IMR-90 (cell line): Measurements from ENCODE around the gene DPP10. TPM values are rescaled to one million over a fixed set of nuclear protein-coding genes. Genes with fewer than 3 reads are reported as not detected.

Source experiments
- ATAC-seq: fragments of 200-7000 bp; cut with Tn5 transposase; 2 replicates; pipeline ENCODE4 v1.9.1; 2020; ENCODE audit warnings: low read depth, mild to moderate bottlenecking, moderate library complexity
- BruUV-seq: library from RNA; stranded (reverse); fragments of 400-500 nt; replicated peaks from 2 replicates; lab custom pipeline; 2021; lab: Mats Ljungman, UMichigan
- CTCF ChIA-PET: fragments of 300-600 bp; formaldehyde crosslinking; extraction: SDS; loops from one replicate; lab custom pipeline; 2021; ENCODE audit warnings: antibody characterized with exemption; lab: Yijun Ruan, JAX
- POLR2A ChIA-PET: fragments of 300-600 bp; sonication (Branson Sonifier 250); formaldehyde crosslinking; loops from one replicate; lab custom pipeline; 2022; ENCODE audit warnings: antibody characterized with exemption; ENCODE audit not compliant: unreplicated experiment; lab: Charles Lee
- DNase-seq: peaks from one replicate; pipeline ENCODE4 v3.0.0; 2013
- H2AFZ ChIP-seq: replicated peaks from 2 replicates; pipeline ENCODE3; 2013; ENCODE audit warnings: low read length, mild to moderate bottlenecking; ENCODE audit not compliant: poor library complexity
- H2AK5ac ChIP-seq: 2 replicates; pipeline ENCODE4 v1.6.1; 2013; ENCODE audit warnings: low read depth, low read length, inconsistent platforms
- H2AK9ac ChIP-seq: replicated peaks from 2 replicates; pipeline ENCODE3; 2013; ENCODE audit warnings: mild to moderate bottlenecking, low read depth, low read length, moderate library complexity; ENCODE audit not compliant: poor library complexity
- H2BK120ac ChIP-seq: 2 replicates; pipeline ENCODE4 v1.6.1; 2013; ENCODE audit warnings: low read depth, low read length, inconsistent platforms
- H2BK15ac ChIP-seq: 3 replicates; pipeline ENCODE4 v1.6.1; 2013; ENCODE audit warnings: low read depth, low read length, inconsistent platforms
- H2BK20ac ChIP-seq: 2 replicates; pipeline ENCODE4 v1.6.1; 2013; ENCODE audit warnings: low read depth, mild to moderate bottlenecking, inconsistent platforms, low read length, moderate library complexity
- H2BK5ac ChIP-seq: 2 replicates; pipeline ENCODE4 v1.6.1; 2013; ENCODE audit warnings: mild to moderate bottlenecking, low read depth, low read length, inconsistent platforms; ENCODE audit not compliant: poor library complexity, severe bottlenecking
- H3K14ac ChIP-seq: replicated peaks from 2 replicates; pipeline ENCODE4 v1.6.1; 2013; ENCODE audit warnings: low read depth, low read length, inconsistent platforms
- H3K18ac ChIP-seq: 2 replicates; pipeline ENCODE4 v1.6.1; 2013; ENCODE audit warnings: low read depth, low read length, control low read depth
- H3K23ac ChIP-seq: 2 replicates; pipeline ENCODE4 v1.6.1; 2013; ENCODE audit warnings: low read depth, low read length, inconsistent platforms
- H3K27ac ChIP-seq: 2 replicates; pipeline ENCODE4 v1.5.1; 2013; ENCODE audit warnings: mild to moderate bottlenecking, control low read depth, low read length; ENCODE audit not compliant: insufficient read depth
- H3K27me3 ChIP-seq: 2 replicates; pipeline ENCODE4 v1.6.1; 2013; ENCODE audit warnings: low read length; ENCODE audit not compliant: control insufficient read depth, insufficient read depth
- H3K36me3 ChIP-seq: 2 replicates; pipeline ENCODE4 v1.6.1; 2013; ENCODE audit warnings: low read length, mixed read lengths; ENCODE audit not compliant: control insufficient read depth, insufficient read depth
- H3K4ac ChIP-seq: 2 replicates; pipeline ENCODE4 v1.6.1; 2013; ENCODE audit warnings: low read depth, low read length, inconsistent platforms
- H3K4me1 ChIP-seq: 2 replicates; pipeline ENCODE4 v1.6.1; 2013; ENCODE audit warnings: low read length, mixed read lengths; ENCODE audit not compliant: control insufficient read depth, insufficient read depth
- H3K4me2 ChIP-seq: 2 replicates; pipeline ENCODE4 v1.6.1; 2013; ENCODE audit warnings: low read depth, mild to moderate bottlenecking, control low read depth, low read length, moderate library complexity
- H3K4me3 ChIP-seq: 2 replicates; pipeline ENCODE4 v1.5.1; 2013; ENCODE audit warnings: low read depth, mild to moderate bottlenecking, control low read depth, low read length, moderate library complexity; ENCODE audit not compliant: insufficient read depth
- H3K56ac ChIP-seq: 2 replicates; pipeline ENCODE4 v1.6.1; 2013; ENCODE audit warnings: low read length, inconsistent platforms; ENCODE audit not compliant: insufficient read depth; ENCODE audit errors: extremely low read depth
- H3K79me1 ChIP-seq, 2 experiments: 2 replicates each; pipeline ENCODE4 v1.6.1; 2013; ENCODE audit warnings: low read length in 2 of 2, inconsistent platforms in 1 of 2, low read depth in 1 of 2
- H3K9ac ChIP-seq: 2 replicates; pipeline ENCODE4 v1.6.1; 2013; ENCODE audit warnings: low read depth, low read length, control low read depth
- H3K9me1 ChIP-seq: 2 replicates; pipeline ENCODE4 v1.6.1; 2013; ENCODE audit warnings: low read length, inconsistent platforms; ENCODE audit not compliant: insufficient read depth
- H3K9me3 ChIP-seq: 2 replicates; pipeline ENCODE4 v1.6.1; 2013; ENCODE audit warnings: low read length; ENCODE audit not compliant: control insufficient read depth, insufficient read depth
- H4K20me1 ChIP-seq: 2 replicates; pipeline ENCODE4 v1.6.1; 2013; ENCODE audit warnings: low read length, inconsistent platforms; ENCODE audit not compliant: insufficient read depth
- H4K5ac ChIP-seq: 2 replicates; pipeline ENCODE4 v1.6.1; 2013; ENCODE audit warnings: mild to moderate bottlenecking, low read depth, low read length, control low read depth
- H4K8ac ChIP-seq, 2 experiments: 2 replicates each; pipeline ENCODE4 v1.6.1; 2013; ENCODE audit warnings: low read depth in 2 of 2, low read length in 2 of 2, control low read depth in 1 of 2, inconsistent platforms in 1 of 2
- H4K91ac ChIP-seq: 2 replicates; pipeline ENCODE4 v1.6.1; 2013; ENCODE audit warnings: low read depth, low read length, inconsistent platforms; ENCODE audit not compliant: insufficient read depth
- BHLHE40 ChIP-seq: fragments of 150-350 bp; IDR thresholded peaks from 2 replicates; pipeline ENCODE4 v1.6.1; 2016; ENCODE audit warnings: mild to moderate bottlenecking, low read depth, low read length
- CEBPB ChIP-seq: IDR thresholded peaks from 2 replicates; pipeline ENCODE4 v1.6.1; 2012; ENCODE audit warnings: low read depth, low read length, improper control_type of control experiment
- CHD1 ChIP-seq: IDR thresholded peaks from 2 replicates; pipeline ENCODE4 v1.6.1; 2012; ENCODE audit warnings: low read depth, low read length, improper control_type of control experiment
- FOS ChIP-seq: fragments of 150-350 bp; IDR thresholded peaks from 2 replicates; pipeline ENCODE4 v1.6.1; 2016; ENCODE audit warnings: low read depth, low read length
- MAFK ChIP-seq: IDR thresholded peaks from 2 replicates; pipeline ENCODE4 v1.6.1; 2012; ENCODE audit warnings: low read depth, low read length, improper control_type of control experiment
- MAZ ChIP-seq: IDR thresholded peaks from 2 replicates; pipeline ENCODE4 v1.6.1; 2012; ENCODE audit warnings: low read depth, mild to moderate bottlenecking, low read length, improper control_type of control experiment, moderate library complexity, borderline replicate concordance
- MXI1 ChIP-seq: IDR thresholded peaks from 2 replicates; pipeline ENCODE4 v1.6.1; 2012; ENCODE audit warnings: low read depth, mild to moderate bottlenecking, low read length, moderate library complexity, borderline replicate concordance
- NFE2L2 ChIP-seq: fragments of 150-350 bp; IDR thresholded peaks from 2 replicates; pipeline ENCODE4 v1.6.1; 2016; ENCODE audit warnings: low read depth, mild to moderate bottlenecking, low read length
- POLR2A ChIP-seq: IDR thresholded peaks from 2 replicates; pipeline ENCODE4 v1.6.1; 2012; ENCODE audit warnings: mild to moderate bottlenecking, low read depth, low read length
- RAD21 ChIP-seq: IDR thresholded peaks from 2 replicates; pipeline ENCODE4 v1.6.1; 2012; ENCODE audit warnings: low read length, improper control_type of control experiment
- RCOR1 ChIP-seq: IDR thresholded peaks from 2 replicates; pipeline ENCODE4 v1.6.1; 2012; ENCODE audit warnings: mild to moderate bottlenecking, low read length, improper control_type of control experiment; ENCODE audit not compliant: insufficient replicate concordance
- RFX5 ChIP-seq: IDR thresholded peaks from 2 replicates; pipeline ENCODE4 v1.8.0; 2012; ENCODE audit warnings: low read depth, mild to moderate bottlenecking, low read length, moderate library complexity
- WGBS, 2 experiments: methylation state at CpG; one replicate each; pipeline versions ENCODE4 v1.1.5 to v1.1.7; 2013; ENCODE audit warnings: missing lambda C conversion rate in 2 of 2; ENCODE audit not compliant: insufficient read length in 1 of 2; ENCODE audit errors: extremely low coverage in 2 of 2; 5-methylcytosine and 5-hydroxymethylcytosine counted together
- dilution Hi-C: fragments of 300-500 bp; cut with HindIII; formaldehyde crosslinking; loops from one replicate; pipeline ENCODE4 v1.14.3; 2018; ENCODE audit warnings: low sequenced_read_pairs; ENCODE audit not compliant: unreplicated experiment
- in situ Hi-C: fragments of 300-500 bp; cut with MboI; formaldehyde crosslinking; loops from 3 replicates; pipeline ENCODE4 v1.14.3; 2019; ENCODE audit warnings: low sequenced_read_pairs, inconsistent platforms, mixed read lengths
- intact Hi-C: fragments of 100-400 bp; cut with micrococcal nuclease; formaldehyde crosslinking; loops from 2 replicates; pipeline ENCODE4 v1.10.0; 2022
- polyA plus RNA-seq, 3 experiments: library from polyadenylated mRNA; depleted of rRNA; stranded (reverse); fragments of >200 nt; gene quantifications; 2 replicates each; pipeline ENCODE4 v1.2.3, GENCODE V29; 2012; ENCODE audit warnings: low replicate concordance in 1 of 3
- total RNA-seq: library from RNA; depleted of rRNA; stranded (reverse); fragments of >200 nt; gene quantifications from 2 replicates; pipeline ENCODE4 v1.2.3, GENCODE V29; 2012
- TF ChIP-seq, protein P1 (sequence below): fragments of 150-350 bp; IDR thresholded peaks from 2 replicates; pipeline ENCODE4 v1.6.1; 2016; ENCODE audit warnings: low read depth, mild to moderate bottlenecking, low read length, moderate library complexity, borderline replicate concordance
- TF ChIP-seq, protein P2 (sequence below): fragments of 150-350 bp; IDR thresholded peaks from 2 replicates; pipeline ENCODE4 v1.6.1; 2017; ENCODE audit warnings: mild to moderate bottlenecking, antibody characterized with exemption, low read length, low read depth
- TF ChIP-seq, protein P3 (sequence below): conservative IDR thresholded peaks from 2 replicates; pipeline ENCODE4 v1.5.1; 2012; ENCODE audit warnings: mild to moderate bottlenecking, low read depth, low read length, improper control_type of control experiment

DPP10 gene
- total and polyA plus RNA-seq, 2 of the 4 experiments (the other 2 are of a cell fraction), result not detected

DNA sequence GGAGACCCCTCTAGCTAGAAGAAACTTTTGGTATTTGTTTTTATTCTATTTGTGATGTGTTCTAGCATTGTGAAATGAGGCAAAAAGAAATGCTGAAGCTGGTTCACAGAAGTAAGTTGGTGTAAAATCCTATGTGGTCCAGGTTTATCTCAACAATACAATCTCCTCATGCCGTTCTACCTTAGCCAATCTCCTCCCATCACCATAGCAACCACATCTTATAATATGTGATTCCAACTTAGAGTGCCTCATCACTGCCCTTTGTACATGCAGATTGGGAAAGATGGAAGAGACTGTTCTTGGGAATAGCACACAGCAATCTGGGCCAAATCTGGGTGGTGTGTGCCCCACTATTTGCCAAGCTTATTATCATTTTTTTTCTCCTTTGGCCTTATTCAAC lies 30.3 kb downstream of the DPP10 start:
- Histone ChIP-seq H3K9ac (no peak overlapping the region), H3K36me3 (no peaks in the 10 kb centered on the region), H2BK15ac (no peak overlapping the region), H2AK9ac (no peak overlapping the region), H3K14ac (no peak overlapping the region), H3K23ac (no peak overlapping the region), H2BK20ac (no peak overlapping the region), H2AK5ac (no peak overlapping the region), H2BK5ac (no peak overlapping the region), H3K9me3 (no peaks in the 10 kb centered on the region), H2AFZ (no peak overlapping the region), H3K56ac (no peak overlapping the region), H3K4me2 (no peak overlapping the region), H4K91ac (no peak overlapping the region), H3K27ac (no peak overlapping the region), H3K4me3 (no peak overlapping the region), H3K18ac (no peak overlapping the region), H4K5ac (no peak overlapping the region), H4K8ac (no peak overlapping the region), H3K4me1 (no peaks in the 10 kb centered on the region), H3K4ac (no peak overlapping the region), H3K9me1 (no peaks in the 10 kb centered on the region), H3K79me1 (no peaks in the 10 kb centered on the region), H2BK120ac (no peak overlapping the region), H3K27me3 (no peaks in the 10 kb centered on the region), H4K20me1 (no peaks in the 10 kb centered on the region)
- no TSS peak for BruUV-seq
- WGBS, 2 experiments, result no CpG with 5 or more reads among the region's 1 CpG
- CTCF ChIA-PET, result no interaction called here
- dilution Hi-C loops, result no loop called here
- in situ Hi-C loops, result no loop called here
- POLR2A ChIA-PET, result no interaction called here
- no peak for TF ChIP-seq MAZ
- TF ChIP-seq, protein P1, sequence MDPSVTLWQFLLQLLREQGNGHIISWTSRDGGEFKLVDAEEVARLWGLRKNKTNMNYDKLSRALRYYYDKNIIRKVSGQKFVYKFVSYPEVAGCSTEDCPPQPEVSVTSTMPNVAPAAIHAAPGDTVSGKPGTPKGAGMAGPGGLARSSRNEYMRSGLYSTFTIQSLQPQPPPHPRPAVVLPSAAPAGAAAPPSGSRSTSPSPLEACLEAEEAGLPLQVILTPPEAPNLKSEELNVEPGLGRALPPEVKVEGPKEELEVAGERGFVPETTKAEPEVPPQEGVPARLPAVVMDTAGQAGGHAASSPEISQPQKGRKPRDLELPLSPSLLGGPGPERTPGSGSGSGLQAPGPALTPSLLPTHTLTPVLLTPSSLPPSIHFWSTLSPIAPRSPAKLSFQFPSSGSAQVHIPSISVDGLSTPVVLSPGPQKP, result no peak
- no peak for TF ChIP-seq RAD21
- no peak for TF ChIP-seq NFE2L2
- TF ChIP-seq CEBPB, result no peak
- no peak for TF ChIP-seq CHD1
- TF ChIP-seq MXI1, result no peak
- no peak for TF ChIP-seq RFX5
- no peak for TF ChIP-seq RCOR1
- no peak for TF ChIP-seq BHLHE40
- TF ChIP-seq, protein P2, sequence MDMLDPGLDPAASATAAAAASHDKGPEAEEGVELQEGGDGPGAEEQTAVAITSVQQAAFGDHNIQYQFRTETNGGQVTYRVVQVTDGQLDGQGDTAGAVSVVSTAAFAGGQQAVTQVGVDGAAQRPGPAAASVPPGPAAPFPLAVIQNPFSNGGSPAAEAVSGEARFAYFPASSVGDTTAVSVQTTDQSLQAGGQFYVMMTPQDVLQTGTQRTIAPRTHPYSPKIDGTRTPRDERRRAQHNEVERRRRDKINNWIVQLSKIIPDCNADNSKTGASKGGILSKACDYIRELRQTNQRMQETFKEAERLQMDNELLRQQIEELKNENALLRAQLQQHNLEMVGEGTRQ, result no peak
- TF ChIP-seq POLR2A, result no peak
- no peak for TF ChIP-seq FOS
- TF ChIP-seq, protein P3, sequence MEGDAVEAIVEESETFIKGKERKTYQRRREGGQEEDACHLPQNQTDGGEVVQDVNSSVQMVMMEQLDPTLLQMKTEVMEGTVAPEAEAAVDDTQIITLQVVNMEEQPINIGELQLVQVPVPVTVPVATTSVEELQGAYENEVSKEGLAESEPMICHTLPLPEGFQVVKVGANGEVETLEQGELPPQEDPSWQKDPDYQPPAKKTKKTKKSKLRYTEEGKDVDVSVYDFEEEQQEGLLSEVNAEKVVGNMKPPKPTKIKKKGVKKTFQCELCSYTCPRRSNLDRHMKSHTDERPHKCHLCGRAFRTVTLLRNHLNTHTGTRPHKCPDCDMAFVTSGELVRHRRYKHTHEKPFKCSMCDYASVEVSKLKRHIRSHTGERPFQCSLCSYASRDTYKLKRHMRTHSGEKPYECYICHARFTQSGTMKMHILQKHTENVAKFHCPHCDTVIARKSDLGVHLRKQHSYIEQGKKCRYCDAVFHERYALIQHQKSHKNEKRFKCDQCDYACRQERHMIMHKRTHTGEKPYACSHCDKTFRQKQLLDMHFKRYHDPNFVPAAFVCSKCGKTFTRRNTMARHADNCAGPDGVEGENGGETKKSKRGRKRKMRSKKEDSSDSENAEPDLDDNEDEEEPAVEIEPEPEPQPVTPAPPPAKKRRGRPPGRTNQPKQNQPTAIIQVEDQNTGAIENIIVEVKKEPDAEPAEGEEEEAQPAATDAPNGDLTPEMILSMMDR, result no peak
- no peak for TF ChIP-seq MAFK
- DNase-seq (no peak), ATAC-seq (no peak)
- intact Hi-C loops, result no loop called here
